Psoas muscle (tissue), 8 donors: ENCODE results near the gene SLC17A6. TPM values are rescaled to one million over a fixed set of nuclear protein-coding genes. Genes with fewer than 3 reads are reported as not detected.

Source experiments
- ATAC-seq, 4 donors: fragments of 200-7000 bp; cut with Tn5 transposase; one replicate each; pipeline ENCODE4 v1.9.1; 2020; ENCODE audit warnings: moderate library complexity in 3 of 4, mild to moderate bottlenecking in 2 of 4
- DNase-seq, 2 donors: peaks; one replicate each; pipeline ENCODE4 v3.0.0-alpha.2; 2020
- H3K27ac ChIP-seq: fragments of 200-600 bp; one replicate; pipeline ENCODE4 v1.8.0; 2022
- H3K27me3 ChIP-seq, 3 donors: fragments of 200-600 bp in 1 of 3; one replicate each; pipeline versions ENCODE4 v1.6.1 to v1.8.0; 2013 to 2022; ENCODE audit warnings: low read length in 2 of 3, mild to moderate bottlenecking in 2 of 3, moderate library complexity in 1 of 3; ENCODE audit not compliant: insufficient read depth in 3 of 3
- H3K36me3 ChIP-seq, 2 donors: fragments of 200-600 bp in 1 of 2; one replicate each; pipeline versions ENCODE4 v1.6.1 to v1.8.0; 2013 to 2022; ENCODE audit warnings: low read depth in 1 of 2, mild to moderate bottlenecking in 1 of 2, moderate library complexity in 1 of 2; ENCODE audit not compliant: insufficient read depth in 1 of 2
- H3K4me1 ChIP-seq: fragments of 200-600 bp; one replicate; pipeline ENCODE4 v1.8.0; 2022
- H3K4me3 ChIP-seq: fragments of 200-600 bp; one replicate; pipeline ENCODE4 v1.8.0; 2022; ENCODE audit warnings: mild to moderate bottlenecking
- H3K9me3 ChIP-seq: fragments of 200-600 bp; one replicate; pipeline ENCODE4 v1.8.0; 2022
- CTCF ChIP-seq: fragments of 200-600 bp; IDR thresholded peaks from one replicate; pipeline ENCODE4 v1.8.0; 2022; ENCODE audit warnings: antibody characterized with exemption
- WGBS, 3 donors: extraction: QIAGEN DNeasy Blood & Tissue Kit; methylation state at CpG; one replicate each; pipeline versions ENCODE4 v1.1.6 to v1.1.7; 2013; 5-methylcytosine and 5-hydroxymethylcytosine counted together
- intact Hi-C, 2 donors: fragments of 100-400 bp; cut with DNase I; formaldehyde crosslinking; loops; one replicate each; pipeline versions ENCODE4 v1.11.0 to v1.14.2; 2022
- long read RNA-seq, 2 donors: library from polyadenylated mRNA; unstranded; transcript quantifications; one replicate each; pipeline ENCODE4 v2.0.0, GENCODE V29; 2021
- polyA plus RNA-seq, 3 donors: library from polyadenylated mRNA; stranded (reverse); fragments of 200-250 nt; gene quantifications; one replicate each; pipeline ENCODE4 v1.2.3, GENCODE V29; 2013
- total RNA-seq, 4 donors: library from RNA; stranded (reverse); fragmentation: NEBNext Ultra II Directional in 2 of 4; extraction: Animal tissue kit (Norgen Biotek cat#: 25700) in 2 of 4; gene quantifications; one replicate each; pipeline versions ENCODE4 v1.2.1 to v1.2.4, GENCODE V29; 2021 to 2023
- donor health status: healthy with polysubstance abuse.
- donor health status: DM: no; HTN: no; CAD: no; lungs with moderate emphysema.
- donor health status: Bipolar disorder and iron deficiency.
- donor health status: healthy.
- donor health status: DM: yes; HTN: yes; CAD: no.
- donor health status: DM: no; HTN: no; CAD: no.
- donor health status: DM: no; HTN: no; CAD: no.
- donor health status: DM: yes; HTN: yes; CAD: no.

The SLC17A6 gene
- total RNA-seq = not detected
- polyA plus RNA-seq = not detected
- long read RNA-seq, donor 1 = 0 reads
- long read RNA-seq, donor 2 = 0 reads

GRCh38 chr11:22337596-22338485 is at the start of gene SLC17A6:
Gene SLC17A6 (plus strand): TSS chr11:22338381. CDS start chr11:22338534, 153 bp downstream.
- Histone ChIP-seq H3K9me3 (no peaks in the 10 kb centered on the region), H3K4me3 (no peak within 1 kb of the TSS), H3K36me3 (no peaks in the 10 kb centered on the region), H3K27me3 (peaks cover 6 to 49% (median 23%) of the 10 kb centered on the region in 3 donors), H3K27ac (no peak within 1 kb of the TSS), H3K4me1 (no peaks in the 10 kb centered on the region)
- ATAC-seq (peak in 2 of 4 donors; percentile 51), DNase-seq (no peak)
- no peak for TF ChIP-seq CTCF
- WGBS, 3 donors = 2 to 3% (median 3%) methylated on average over 28 of the region's 28 CpGs
- intact Hi-C loops = loop anchor here in 1 of 2 donors (10.0 kb wide), 2 partner anchors 137 to 287 kb away; partner anchors contain the start of gene FANCF

GRCh38 chr11:22302368-22302767 is 35.8 kb upstream of the SLC17A6 start:
- no peaks in the 10 kb centered on the region for H3K4me1 ChIP-seq
- no peaks in the 10 kb centered on the region for H3K36me3 ChIP-seq
- no peak overlapping the region for H3K27ac ChIP-seq
- no peak for TF ChIP-seq CTCF
- intact Hi-C loops = loop anchor here (5.0 to 10.0 kb wide), 2 partner anchors 130 to 1658 kb away; no protein-coding TSS in a partner anchor
- H3K27me3 ChIP-seq = peaks cover 0 to 3% (median 0%) of the 10 kb centered on the region in 3 donors
- ATAC-seq (no peak), DNase-seq (no peak)
- H3K4me3 ChIP-seq = no peak overlapping the region
- H3K9me3 ChIP-seq = no peaks in the 10 kb centered on the region

GRCh38 chr11:22304337-22304961 is 33.7 kb upstream of the SLC17A6 start:
- Histone ChIP-seq H3K9me3 (no peaks in the 10 kb centered on the region), H3K27ac (no peak overlapping the region), H3K4me3 (no peak overlapping the region), H3K4me1 (no peaks in the 10 kb centered on the region), H3K27me3 (peaks cover 0 to 3% (median 0%) of the 10 kb centered on the region in 3 donors), H3K36me3 (no peaks in the 10 kb centered on the region)
- ATAC-seq (peak in 3 of 4 donors; percentile 30 to 67 (median 36)), DNase-seq (no peak)
- intact Hi-C loops = loop anchor here (5.0 to 10.0 kb wide), 2 partner anchors 132 to 1660 kb away; no protein-coding TSS in a partner anchor
- peak; percentile 61 for TF ChIP-seq CTCF
- WGBS, 3 donors = 44 to 45% (median 44%) methylated on average over 5 of the region's 5 CpGs

GRCh38 chr11:22317656-22318055 is 20.5 kb upstream of the SLC17A6 start:
- no peak for DNase-seq
- intact Hi-C loops = no loop called here
- Histone ChIP-seq H3K27me3 (no peaks in the 10 kb centered on the region), H3K4me1 (no peaks in the 10 kb centered on the region), H3K9me3 (no peaks in the 10 kb centered on the region), H3K27ac (no peak overlapping the region), H3K36me3 (no peaks in the 10 kb centered on the region), H3K4me3 (no peak overlapping the region)
- 86 to 90% (median 90%) methylated on average over 15 of the region's 15 CpGs for WGBS, 3 donors
- no peak for ATAC-seq
- TF ChIP-seq CTCF = no peak
